ENCODE measurements around the gene ARF1. TPM values are rescaled to one million over a fixed set of nuclear protein-coding genes. Genes with fewer than 3 reads are reported as not detected.

Gene ARF1
- total RNA-seq, 1 donor from 2014 or later = 213 TPM

DNA sequence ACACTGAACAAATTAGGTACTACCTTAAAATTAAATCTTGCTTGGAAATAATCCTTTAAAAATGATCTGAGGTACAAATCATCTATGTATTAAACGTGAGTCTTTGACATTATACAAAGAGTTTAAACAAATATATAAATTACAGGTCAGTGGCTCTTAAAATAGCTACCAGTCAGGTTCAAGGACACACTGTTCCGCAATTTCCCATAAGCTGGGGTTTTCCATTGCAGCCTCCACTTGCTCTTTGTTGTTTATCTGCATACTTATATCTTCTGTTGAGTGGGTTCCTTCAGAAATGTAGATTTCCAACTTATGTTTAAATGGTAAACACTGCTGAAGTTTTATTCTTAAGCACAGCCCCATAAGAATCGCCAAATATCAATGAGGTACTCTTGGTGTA, 32.3 kb downstream of the ARF1 start:
- intact Hi-C loops (cut with micrococcal nuclease) = no loop called here
- no peak overlapping the region for H3K4me3 Mint-ChIP-seq

GRCh38 chr1:228117335-228117734, 34.8 kb downstream of the ARF1 start:
- ChIA-PET POLR2A (no interaction called here), CTCF (no interaction called here)
- TF ChIP-seq CTCF (IDR thresholded peaks at IDR 0.05) = no peak
- H3K4me3 Mint-ChIP-seq = no peak overlapping the region
- intact Hi-C loops (cut with micrococcal nuclease) = no loop called here
- peaks cover 9% of the 10 kb centered on the region for H3K4me1 Mint-ChIP-seq
- DNase-seq (no peak), ATAC-seq (ENCODE audit: low read depth) (no peak)
- no peaks in the 10 kb centered on the region for H3K9me3 Mint-ChIP-seq
- H3K27ac Mint-ChIP-seq = no peak overlapping the region
- H3K36me3 Mint-ChIP-seq (ENCODE audit: low read depth) = no peaks in the 10 kb centered on the region
- no peaks in the 10 kb centered on the region for H3K27me3 Mint-ChIP-seq

More for the DNA sequence above, 32.3 kb downstream of the ARF1 start:
- Mint-ChIP-seq H3K36me3 (ENCODE audit: low read depth) (no peaks in the 10 kb centered on the region), H3K27me3 (no peaks in the 10 kb centered on the region), H3K4me1 (peaks cover 5% of the 10 kb centered on the region), H3K27ac (no peak overlapping the region), H3K9me3 (no peaks in the 10 kb centered on the region)
- ChIA-PET CTCF (no interaction called here), POLR2A (interaction anchor here (0.9 kb wide), 1 partner anchor 31 kb away, joined by 3 read pairs; no protein-coding TSS in a partner anchor)
- TF ChIP-seq CTCF (IDR thresholded peaks at IDR 0.05) = no peak
- DNase-seq = no peak
- ATAC-seq (ENCODE audit: low read depth) = no peak

DNA sequence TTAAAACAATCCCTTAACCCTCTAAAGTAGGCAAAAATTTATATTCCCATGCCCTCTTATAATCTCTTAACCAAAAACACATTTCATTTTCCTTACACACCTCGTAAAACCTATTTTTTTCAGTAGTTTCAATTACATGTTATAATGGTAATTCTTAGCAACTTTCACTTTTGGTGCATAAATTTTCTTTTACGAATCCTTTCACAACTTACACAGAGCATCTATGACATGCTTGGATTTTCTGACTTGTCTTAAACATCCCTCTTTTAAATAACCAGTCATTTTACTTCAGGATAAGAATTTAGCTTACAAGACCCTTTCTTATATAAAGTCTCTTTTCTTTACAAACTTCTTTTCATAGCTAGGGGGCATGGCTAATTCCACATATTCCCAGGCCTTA, 35.5 kb downstream of the ARF1 start:
- peaks cover 9% of the 10 kb centered on the region for H3K4me1 Mint-ChIP-seq
- POLR2A ChIA-PET = no interaction called here
- ATAC-seq (ENCODE audit: low read depth) = no peak
- no peak overlapping the region for H3K4me3 Mint-ChIP-seq
- TF ChIP-seq CTCF (IDR thresholded peaks at IDR 0.05) = no peak
- no peak overlapping the region for H3K27ac Mint-ChIP-seq
- H3K36me3 Mint-ChIP-seq (ENCODE audit: low read depth) = no peaks in the 10 kb centered on the region
- CTCF ChIA-PET = no interaction called here
- H3K9me3 Mint-ChIP-seq = no peaks in the 10 kb centered on the region
- intact Hi-C loops (cut with micrococcal nuclease) = no loop called here
- no peak for DNase-seq
- H3K27me3 Mint-ChIP-seq = no peaks in the 10 kb centered on the region

DNA sequence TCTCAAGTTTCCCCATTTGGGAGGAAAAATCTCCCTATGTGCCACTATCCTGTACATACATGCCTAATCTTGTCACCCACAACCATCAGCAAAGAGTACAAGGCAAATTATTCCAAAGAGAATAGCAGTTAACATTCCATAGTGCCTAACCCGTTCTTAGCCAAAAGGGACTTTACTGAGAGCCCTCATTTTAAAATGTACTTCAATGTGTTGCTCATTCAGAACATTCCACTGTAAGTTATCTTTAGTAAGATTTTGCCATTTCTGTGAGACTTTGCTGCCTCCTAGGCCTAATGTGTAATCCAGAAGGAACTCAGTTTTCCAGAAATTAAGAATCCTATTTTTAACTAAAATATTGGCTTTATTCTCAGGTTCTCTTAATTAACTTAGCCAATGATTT, 37.8 kb downstream of the ARF1 start:
- ChIA-PET CTCF (no interaction called here), POLR2A (interaction anchor here (1.6 kb wide), 1 partner anchor 11 kb away, joined by 9 read pairs; the partner anchor contains the start of gene MRPL55)
- no peak overlapping the region for H3K4me3 Mint-ChIP-seq

GRCh38 chr1:228120857-228121489, 38.5 kb downstream of the ARF1 start:
- intact Hi-C loops (cut with micrococcal nuclease) = no loop called here
- Mint-ChIP-seq H3K27ac (no peak overlapping the region), H3K36me3 (ENCODE audit: low read depth) (no peaks in the 10 kb centered on the region), H3K4me3 (peak overlapping the region; percentile 38), H3K27me3 (no peaks in the 10 kb centered on the region), H3K9me3 (no peaks in the 10 kb centered on the region), H3K4me1 (peaks cover 9% of the 10 kb centered on the region)
- POLR2A ChIA-PET = interaction anchor here (1.6 kb wide), 1 partner anchor 11 kb away, joined by 9 read pairs; the partner anchor contains the start of gene MRPL55
- ATAC-seq (ENCODE audit: low read depth) = peak; percentile 57
- no peak for DNase-seq
- no peak for TF ChIP-seq CTCF (IDR thresholded peaks at IDR 0.05)
- CTCF ChIA-PET = interaction anchor here (1.6 to 1.8 kb wide), 2 partner anchors 10 to 122 kb away, joined by 4 to 10 read pairs; no protein-coding TSS in a partner anchor

More for the DNA sequence above, 37.8 kb downstream of the ARF1 start:
- Mint-ChIP-seq H3K9me3 (no peaks in the 10 kb centered on the region), H3K36me3 (ENCODE audit: low read depth) (no peaks in the 10 kb centered on the region), H3K4me1 (peaks cover 9% of the 10 kb centered on the region), H3K27me3 (no peaks in the 10 kb centered on the region), H3K27ac (no peak overlapping the region)
- TF ChIP-seq CTCF (IDR thresholded peaks at IDR 0.05) = no peak
- DNase-seq (no peak), ATAC-seq (ENCODE audit: low read depth) (no peak)
- intact Hi-C loops (cut with micrococcal nuclease) = no loop called here

Measured in activated B cell treated with CpG ODN at 0.5 μM for 24 hours (primary cell).